ENCODE results near the gene FADS2.

- TF ChIP-seq ZBTB33 (IDR thresholded peaks at IDR 0.05) (no peak), RAD21 (IDR thresholded peaks at IDR 0.05; ENCODE audit: insufficient read depth, low read depth, low read length) (no peak), CTCF (IDR thresholded peaks at IDR 0.05 in 2 of 3, conservative IDR thresholded peaks at IDR 0.05 in 1 of 3; ENCODE audit: control insufficient read depth in 2 of 3, extremely low read depth in 1 of 3, insufficient read depth in 1 of 3, low read depth in 3 of 3, low read length in 3 of 3) (no peak), CEBPB (IDR thresholded peaks at IDR 0.05; ENCODE audit: borderline replicate concordance in 1 of 2, low read depth in 2 of 2, low read length in 2 of 2) (no peak), JUNB (IDR thresholded peaks at IDR 0.05) (no peak)
Observed at GRCh38 chr11:61874853-61875252, 46.8 kb downstream of the FADS2 start.

Data from GM12878 (cell line).